OCI-LY3 (cell line): ENCODE measurements around the gene BBS1.

ENCODE experiments used
- H2AFZ ChIP-seq: fragments of 200-600, 300-600 bp; shearing (Covaris generic); 2 replicates; pipeline ENCODE4 v1.6.0; 2014; ENCODE audit warnings: antibody characterized with exemption, low read depth, low read length
- H3K27ac ChIP-seq: fragments of 200-600, 300-600 bp; sonication (generic); 2 replicates; pipeline ENCODE4 v1.5.1; 2014; ENCODE audit warnings: mild to moderate bottlenecking, low read length, moderate library complexity, mixed read lengths
- H3K27me3 ChIP-seq: fragments of 200-600, 300-600 bp; sonication (generic); 2 replicates; pipeline ENCODE4 v1.6.1; 2014; ENCODE audit warnings: low read depth, low read length, mixed read lengths
- H3K36me3 ChIP-seq: fragments of 200-600, 300-600 bp; sonication (generic); replicated peaks from 2 replicates; pipeline ENCODE3; 2014; ENCODE audit warnings: low read depth, low read length, mixed read lengths
- H3K4me1 ChIP-seq: fragments of 300-600, 200-600 bp; sonication (generic); 2 replicates; pipeline ENCODE4 v1.6.1; 2014; ENCODE audit warnings: low read length, mixed read lengths
- H3K4me2 ChIP-seq: fragments of 200-600, 300-600 bp; sonication (generic); 2 replicates; pipeline ENCODE4 v1.6.1; 2014; ENCODE audit warnings: low read length, mixed read lengths
- H3K4me3 ChIP-seq: fragments of 300-600, 200-600 bp; sonication (generic); 2 replicates; pipeline ENCODE4 v1.5.1; 2014; ENCODE audit warnings: antibody characterized with exemption, mild to moderate bottlenecking, low read length, moderate library complexity
- H3K79me2 ChIP-seq: fragments of 300-600, 200-600 bp; shearing (Covaris generic); 2 replicates; pipeline ENCODE4 v1.6.1; 2014; ENCODE audit warnings: mild to moderate bottlenecking, low read length, mixed read lengths
- H3K9ac ChIP-seq: fragments of 300-600, 200-600 bp; shearing (Covaris generic); 2 replicates; pipeline ENCODE4 v1.6.0; 2014; ENCODE audit warnings: mild to moderate bottlenecking, low read length, moderate library complexity
- H3K9me3 ChIP-seq: fragments of 200-600, 300-600 bp; shearing (Covaris generic); 2 replicates; pipeline ENCODE4 v1.6.1; 2014; ENCODE audit warnings: low read length, mixed read lengths; ENCODE audit not compliant: insufficient read depth
- H4K20me1 ChIP-seq: fragments of 200-600, 300-600 bp; sonication (generic); 2 replicates; pipeline ENCODE4 v1.6.1; 2016; ENCODE audit warnings: low read length, mixed read lengths; ENCODE audit not compliant: insufficient read depth
- CTCF ChIP-seq: fragments of 200-600, 300-600 bp; sonication (generic); IDR thresholded peaks from 2 replicates; pipeline ENCODE4 v1.5.1; 2014; ENCODE audit warnings: antibody characterized with exemption, low read length, low read depth
- EZH2phosphoT487 ChIP-seq: fragments of 200-600 bp; shearing (Covaris generic); IDR thresholded peaks from 2 replicates; pipeline ENCODE4 v1.6.1; 2018; ENCODE audit warnings: antibody characterized with exemption, mixed run types, low read depth

Gene BBS1

GRCh38 chr11:66562907-66563583, 52.6 kb downstream of the BBS1 start:
- no peak overlapping the region for H3K4me3 ChIP-seq
- H4K20me1 ChIP-seq, result no peaks in the 10 kb centered on the region
- H3K27ac ChIP-seq, result no peak overlapping the region
- H3K9me3 ChIP-seq, result no peaks in the 10 kb centered on the region
- no peak overlapping the region for H3K9ac ChIP-seq
- H3K4me2 ChIP-seq, result no peak overlapping the region
- H3K4me1 ChIP-seq, result no peaks in the 10 kb centered on the region
- no peak for TF ChIP-seq EZH2phosphoT487
- no peak for TF ChIP-seq CTCF
- H3K36me3 ChIP-seq, result no peaks in the 10 kb centered on the region
- no peaks in the 10 kb centered on the region for H3K27me3 ChIP-seq
- no peak overlapping the region for H2AFZ ChIP-seq
- no peaks in the 10 kb centered on the region for H3K79me2 ChIP-seq

GRCh38 chr11:66563832-66564231, 53.4 kb downstream of the BBS1 start:
- H3K4me3 ChIP-seq, result no peak overlapping the region
- no peak overlapping the region for H3K4me2 ChIP-seq
- H4K20me1 ChIP-seq, result no peaks in the 10 kb centered on the region
- H3K27ac ChIP-seq, result no peak overlapping the region
- no peak for TF ChIP-seq EZH2phosphoT487
- no peak for TF ChIP-seq CTCF
- no peaks in the 10 kb centered on the region for H3K27me3 ChIP-seq
- no peaks in the 10 kb centered on the region for H3K9me3 ChIP-seq
- no peak overlapping the region for H2AFZ ChIP-seq
- no peaks in the 10 kb centered on the region for H3K79me2 ChIP-seq
- H3K9ac ChIP-seq, result no peak overlapping the region
- H3K4me1 ChIP-seq, result no peaks in the 10 kb centered on the region
- H3K36me3 ChIP-seq, result no peaks in the 10 kb centered on the region

GRCh38 chr11:66564538-66564937, 54.1 kb downstream of the BBS1 start:
- Histone ChIP-seq H3K36me3 (no peaks in the 10 kb centered on the region), H3K9ac (no peak overlapping the region), H3K4me3 (no peak overlapping the region), H3K79me2 (no peaks in the 10 kb centered on the region), H2AFZ (no peak overlapping the region), H3K4me2 (no peak overlapping the region), H3K27me3 (no peaks in the 10 kb centered on the region), H3K4me1 (no peaks in the 10 kb centered on the region), H3K9me3 (no peaks in the 10 kb centered on the region), H3K27ac (no peak overlapping the region), H4K20me1 (no peaks in the 10 kb centered on the region)
- no peak for TF ChIP-seq EZH2phosphoT487
- TF ChIP-seq CTCF, result no peak

- no peak overlapping the region for H3K9ac ChIP-seq
- no peaks in the 10 kb centered on the region for H3K79me2 ChIP-seq
- H3K27me3 ChIP-seq, result no peaks in the 10 kb centered on the region
- H3K9me3 ChIP-seq, result no peaks in the 10 kb centered on the region
- no peak overlapping the region for H2AFZ ChIP-seq
- H3K27ac ChIP-seq, result no peak overlapping the region
- TF ChIP-seq CTCF (no peak), EZH2phosphoT487 (no peak)
- no peak overlapping the region for H3K4me2 ChIP-seq
- H4K20me1 ChIP-seq, result no peaks in the 10 kb centered on the region
- H3K36me3 ChIP-seq, result no peaks in the 10 kb centered on the region
- H3K4me1 ChIP-seq, result no peaks in the 10 kb centered on the region
- no peak overlapping the region for H3K4me3 ChIP-seq
Measured at GRCh38 chr11:66564984-66565383, 54.5 kb downstream of the BBS1 start.
